Panc1 (cell line): ENCODE measurements around the gene IL19. TPM values are rescaled to one million over a fixed set of nuclear protein-coding genes. Genes with fewer than 3 reads are reported as not detected.

ENCODE experiments used
- ATAC-seq: fragments of 200-7000 bp; cut with Tn5 transposase; 2 replicates; pipeline ENCODE4 v1.9.1; 2020; ENCODE audit warnings: mild to moderate bottlenecking, moderate library complexity
- BruUV-seq: library from RNA; stranded (reverse); fragments of 400-500 nt; replicated peaks from 2 replicates; lab custom pipeline; 2021; lab: Mats Ljungman, UMichigan
- CTCF ChIA-PET: fragments of 300-600 bp; sonication (Branson Sonifier 250); formaldehyde crosslinking; loops from one replicate; lab custom pipeline; 2022; ENCODE audit warnings: antibody characterized with exemption; lab: Charles Lee
- POLR2A ChIA-PET: fragments of 300-600 bp; sonication (Branson Sonifier 250); formaldehyde crosslinking; loops from one replicate; lab custom pipeline; 2022; ENCODE audit warnings: antibody characterized with exemption; lab: Charles Lee
- DNase-seq: peaks from one replicate; pipeline ENCODE4 v3.0.0-alpha.2; 2010; ENCODE audit warnings: low read depth, low spot score
- H3K27ac ChIP-seq: 2 replicates; pipeline ENCODE4 v1.5.1; 2011; ENCODE audit warnings: mild to moderate bottlenecking, low read length, inconsistent platforms
- H3K27me3 ChIP-seq: fragments of 200-500 bp; sonication (Bioruptor generic); 2 replicates; pipeline ENCODE4 v1.6.0; 2014; ENCODE audit warnings: low read length, inconsistent platforms; ENCODE audit not compliant: control insufficient read depth, insufficient read depth
- H3K36me3 ChIP-seq: fragments of 200-500 bp; sonication (Bioruptor generic); 2 replicates; pipeline ENCODE4 v1.5.1; 2014; ENCODE audit warnings: inconsistent platforms, mild to moderate bottlenecking, low read length, moderate library complexity; ENCODE audit not compliant: control insufficient read depth, insufficient read depth
- H3K4me1 ChIP-seq: 2 replicates; pipeline ENCODE4 v1.5.1; 2011; ENCODE audit warnings: inconsistent platforms, mild to moderate bottlenecking, low read length, moderate library complexity; ENCODE audit not compliant: control insufficient read depth, insufficient read depth
- H3K4me3 ChIP-seq, 2 experiments: 2 replicates each; pipeline ENCODE4 v1.5.1; 2011 to 2012; ENCODE audit warnings: low read depth in 2 of 2, low read length in 2 of 2, mild to moderate bottlenecking in 2 of 2, inconsistent platforms in 1 of 2, moderate library complexity in 1 of 2
- H3K9me3 ChIP-seq: fragments of 200-500 bp; sonication (Bioruptor generic); 2 replicates; pipeline ENCODE4 v1.5.1; 2014; ENCODE audit warnings: low read depth, mild to moderate bottlenecking, inconsistent platforms, low read length, moderate library complexity; ENCODE audit not compliant: control insufficient read depth, insufficient read depth
- CTCF ChIP-seq: fragments of 450-650 bp; IDR thresholded peaks from 2 replicates; pipeline ENCODE4 v1.5.1; 2017; ENCODE audit warnings: mild to moderate bottlenecking
- REST ChIP-seq, 2 experiments: IDR thresholded peaks; 2 replicates each; pipeline ENCODE4 v1.6.1; 2011 to 2012; ENCODE audit warnings: low read depth in 2 of 2, control low read depth in 1 of 2, low read length in 1 of 2, mild to moderate bottlenecking in 1 of 2, moderate library complexity in 1 of 2; ENCODE audit not compliant: insufficient read depth in 1 of 2
- SIN3A ChIP-seq: IDR thresholded peaks from 2 replicates; pipeline ENCODE4 v1.6.1; 2012; ENCODE audit warnings: low read depth, mild to moderate bottlenecking, low read length, moderate library complexity, borderline replicate concordance; ENCODE audit not compliant: insufficient read depth
- TCF7L2 ChIP-seq: IDR thresholded peaks from 2 replicates; pipeline ENCODE4 v1.6.1; 2011; ENCODE audit warnings: mild to moderate bottlenecking, low read depth, low read length, inconsistent platforms
- in situ Hi-C: cut with HindIII; loops from 2 replicates; pipeline ENCODE4 v1.10.0; 2016; ENCODE audit warnings: low sequenced_read_pairs, low pct_unique_long_range_greater_than_20kb
- intact Hi-C: fragments of 100-400 bp; cut with micrococcal nuclease; formaldehyde crosslinking; loops from one replicate; pipeline ENCODE4 v1.10.0; 2022; ENCODE audit not compliant: unreplicated experiment
- total RNA-seq: library from RNA; stranded (reverse); gene quantifications from one replicate; pipeline ENCODE4 v1.2.1, GENCODE V29; 2021; ENCODE audit not compliant: unreplicated experiment

IL19 gene
- total RNA-seq, 1 experiment from 2014 or later: not detected

- H3K27ac ChIP-seq: no peak overlapping the region
- H3K4me3 ChIP-seq: no peak overlapping the region
- TF ChIP-seq TCF7L2: no peak
- BruUV-seq: no TSS peak
- H3K36me3 ChIP-seq: no peaks in the 10 kb centered on the region
- in situ Hi-C loops: no loop called here
- ChIA-PET POLR2A (no interaction called here), CTCF (no interaction called here)
- no peaks in the 10 kb centered on the region for H3K9me3 ChIP-seq
- H3K27me3 ChIP-seq: no peaks in the 10 kb centered on the region
- ATAC-seq: no peak
- no peaks in the 10 kb centered on the region for H3K4me1 ChIP-seq
- DNase-seq: no peak
- intact Hi-C loops: no loop called here
Measured at GRCh38 chr1:206723805-206724472, 46.6 kb upstream of the IL19 start.

GRCh38 chr1:206725109-206725963 is 45.2 kb upstream of the IL19 start:
- H3K27ac ChIP-seq: no peak overlapping the region
- POLR2A ChIA-PET: no interaction called here
- ATAC-seq (peak; percentile 49; the same call in 1 of the 2 replicates), DNase-seq (no peak)
- H3K36me3 ChIP-seq: no peaks in the 10 kb centered on the region; the same call in 1 of the 2 replicates
- intact Hi-C loops: no loop called here
- no peaks in the 10 kb centered on the region for H3K4me1 ChIP-seq
- in situ Hi-C loops: no loop called here
- CTCF ChIA-PET: interaction anchor here (0.6 kb wide), 2 partner anchors 15 to 20 kb away, joined by 3 to 4 read pairs; no protein-coding TSS in a partner anchor
- H3K27me3 ChIP-seq: no peaks in the 10 kb centered on the region
- no peaks in the 10 kb centered on the region for H3K9me3 ChIP-seq
- no peak overlapping the region for H3K4me3 ChIP-seq
- BruUV-seq: no TSS peak
- no peak; the same call in none of the 2 replicates for TF ChIP-seq CTCF

- in situ Hi-C loops (no loop called here), intact Hi-C loops (loop anchor here (2.0 kb wide), 1 partner anchor 185 kb away; no protein-coding TSS in a partner anchor)
- DNase-seq (no peak), ATAC-seq (no peak)
- no peaks in the 10 kb centered on the region for H3K4me1 ChIP-seq
- BruUV-seq: no TSS peak
- H3K27me3 ChIP-seq: no peaks in the 10 kb centered on the region
- H3K27ac ChIP-seq: no peak overlapping the region
- ChIA-PET CTCF (interaction anchor here (0.7 kb wide), 1 partner anchor 33 kb away, joined by 4 read pairs; no protein-coding TSS in a partner anchor), POLR2A (no interaction called here)
- no peaks in the 10 kb centered on the region; the same call in 1 of the 2 replicates for H3K36me3 ChIP-seq
- H3K4me3 ChIP-seq: no peak overlapping the region
- no peaks in the 10 kb centered on the region for H3K9me3 ChIP-seq
- TF ChIP-seq CTCF (no peak), SIN3A (no peak), TCF7L2 (no peak), REST (IDR thresholded peaks at IDR 0.05; ENCODE audit: insufficient read depth in 1 of 2, low read depth in 2 of 2, low read length in 1 of 2) (no peak)
Measured at GRCh38 chr1:206727981-206728696, 42.4 kb upstream of the IL19 start.
